ES-I3 (cell line): ENCODE results near the gene GLRA1.
"Not testable (repeated sequence)": the region's sequence is repeated elsewhere in the genome, so short reads cannot be mapped to it uniquely, and the experiment has no call there.

ENCODE experiments used
- H3K36me3 ChIP-seq: 2 replicates; pipeline ENCODE4 v1.6.1; 2013; ENCODE audit warnings: mild to moderate bottlenecking, low read length, control low read depth, moderate library complexity; ENCODE audit not compliant: insufficient read depth
- H3K4me1 ChIP-seq: 2 replicates; pipeline ENCODE4 v1.6.1; 2013; ENCODE audit warnings: mild to moderate bottlenecking, control low read depth, low read length; ENCODE audit not compliant: insufficient read depth
- H3K9ac ChIP-seq: 2 replicates; pipeline ENCODE4 v1.6.1; 2013; ENCODE audit warnings: low read depth, mild to moderate bottlenecking, low read length, moderate library complexity
- H3K9me3 ChIP-seq: 2 replicates; pipeline ENCODE4 v1.6.1; 2013; ENCODE audit warnings: mild to moderate bottlenecking, low read length, moderate library complexity; ENCODE audit not compliant: control insufficient read depth, insufficient read depth

The GLRA1 gene

DNA sequence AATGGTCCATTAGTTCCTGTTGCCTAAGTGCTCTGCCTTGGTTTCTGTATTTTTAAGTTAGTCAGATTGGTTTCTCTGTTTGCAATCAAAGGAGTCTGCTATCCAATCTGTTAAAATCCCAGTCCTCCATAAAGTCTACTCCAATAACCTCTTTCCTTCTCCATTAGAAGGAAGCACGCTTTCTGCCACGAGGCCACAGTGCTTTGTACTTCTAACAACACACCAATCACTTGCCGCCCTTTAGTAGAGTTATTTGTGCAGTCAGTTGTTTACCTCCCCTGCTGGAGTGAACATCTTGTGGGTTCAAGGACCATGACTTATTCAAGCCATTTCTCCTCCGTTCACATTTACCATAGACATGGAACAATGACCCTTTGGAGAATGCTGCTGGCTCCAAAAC lies 69.0 kb downstream of the GLRA1 start:
- no peaks in the 10 kb centered on the region for H3K4me1 ChIP-seq
- H3K9me3 ChIP-seq, result no peaks in the 10 kb centered on the region

DNA sequence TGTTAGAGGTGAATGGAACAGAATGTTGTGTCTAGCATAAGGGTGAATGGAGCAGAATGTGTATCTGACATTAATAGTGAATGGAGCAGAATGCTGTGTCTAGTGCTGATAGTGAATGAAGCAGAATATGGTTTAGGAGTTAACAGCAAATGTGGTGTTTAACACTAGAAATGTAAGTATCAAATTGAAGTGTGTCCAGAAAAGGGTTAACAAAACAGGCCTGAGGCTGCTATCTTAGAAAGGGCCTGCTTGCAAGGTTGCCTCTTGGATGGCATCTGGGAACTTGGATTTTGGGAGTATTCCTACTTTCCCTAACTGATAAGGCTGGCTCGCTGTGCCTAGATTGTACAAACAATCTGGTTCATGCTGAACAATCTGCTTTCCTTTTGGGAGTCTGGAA lies 76.8 kb downstream of the GLRA1 start:
- H3K9ac ChIP-seq, result no peak overlapping the region
- no peaks in the 10 kb centered on the region for H3K36me3 ChIP-seq
- no peaks in the 10 kb centered on the region for H3K9me3 ChIP-seq
- H3K4me1 ChIP-seq, result no peaks in the 10 kb centered on the region

More for the DNA sequence above, 69.0 kb downstream of the GLRA1 start:
- Histone ChIP-seq H3K9ac (no peak overlapping the region), H3K36me3 (no peaks in the 10 kb centered on the region; the same call in 1 of the 2 replicates)

DNA sequence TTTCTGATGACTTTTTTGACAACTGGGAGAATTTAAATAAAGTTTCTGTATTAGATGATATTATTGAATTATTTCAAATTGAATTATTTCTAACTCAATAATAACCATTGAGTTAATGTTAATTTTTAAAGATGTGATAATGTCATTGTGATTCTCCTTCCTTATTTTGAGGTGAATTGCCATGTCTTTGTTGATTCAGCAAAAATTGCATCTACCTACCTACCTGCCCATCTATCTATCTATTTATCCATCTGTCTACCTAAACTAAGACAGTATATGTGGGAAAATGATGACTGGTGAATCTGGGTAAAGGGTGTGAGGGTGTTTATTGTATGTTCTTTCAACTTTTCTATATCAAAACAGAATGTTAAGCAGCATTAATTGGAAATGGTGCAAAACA lies 77.9 kb downstream of the GLRA1 start:
- H3K9me3 ChIP-seq, result no peaks in the 10 kb centered on the region
- H3K4me1 ChIP-seq, result no peaks in the 10 kb centered on the region
- no peaks in the 10 kb centered on the region for H3K36me3 ChIP-seq
- no peak overlapping the region for H3K9ac ChIP-seq

GRCh38 chr5:151832843-151833242 lies 91.8 kb downstream of the GLRA1 start:
- H3K9ac ChIP-seq, H3K36me3 ChIP-seq, H3K9me3 ChIP-seq, H3K4me1 ChIP-seq: not testable (repeated sequence)

DNA sequence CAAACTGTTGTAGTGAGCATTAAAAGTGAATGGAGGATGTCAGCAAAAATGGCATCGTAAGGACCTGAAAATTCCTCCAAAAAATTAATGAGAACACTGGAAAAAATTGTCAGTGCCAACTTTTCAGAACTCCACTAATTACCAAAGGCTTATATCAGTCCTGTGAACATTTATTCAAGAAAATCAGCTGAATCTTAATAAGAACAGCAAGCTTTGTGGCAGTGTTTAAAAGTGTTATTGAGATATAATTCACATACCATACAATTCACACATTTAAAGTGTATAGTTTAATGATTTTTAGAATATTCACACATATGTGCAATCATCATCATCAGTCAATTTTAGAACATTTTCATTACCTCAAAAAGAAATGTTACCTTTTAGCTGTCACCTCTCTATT lies 95.3 kb downstream of the GLRA1 start:
- H3K36me3 ChIP-seq, result peaks cover 11% of the 10 kb centered on the region
- peaks cover 9% of the 10 kb centered on the region for H3K9me3 ChIP-seq
- peaks cover 4% of the 10 kb centered on the region; the same call in 1 of the 2 replicates for H3K4me1 ChIP-seq
- H3K9ac ChIP-seq, result no peak overlapping the region

DNA sequence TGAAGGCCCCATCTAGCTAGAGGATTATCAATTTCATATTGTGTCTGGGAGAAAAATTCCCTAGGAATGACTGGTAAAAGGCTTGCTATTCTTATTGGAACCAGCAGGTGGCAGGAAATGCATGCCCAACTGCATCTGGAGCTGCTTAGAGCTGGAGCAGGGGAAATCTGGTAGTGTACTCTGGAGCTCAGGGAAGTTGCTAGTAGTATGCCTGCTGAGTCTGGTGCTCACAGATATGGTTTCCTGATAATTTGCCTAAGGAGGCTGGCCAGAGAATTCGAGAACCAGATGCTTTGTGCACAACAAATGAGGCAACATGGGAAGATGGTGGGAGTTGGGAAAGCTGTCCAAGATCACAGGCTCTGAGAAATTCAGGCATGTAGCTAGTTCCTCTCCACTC lies 99.2 kb downstream of the GLRA1 start:
- Histone ChIP-seq H3K4me1 (peaks cover 4% of the 10 kb centered on the region; the same call in 1 of the 2 replicates), H3K9ac (no peak overlapping the region), H3K9me3 (no peaks in the 10 kb centered on the region; the same call in none of the 2 replicates), H3K36me3 (peaks cover 11% of the 10 kb centered on the region)

- no peaks in the 10 kb centered on the region; the same call in 1 of the 2 replicates for H3K9me3 ChIP-seq
- H3K36me3 ChIP-seq, result peaks cover 8% of the 10 kb centered on the region; the same call in 1 of the 2 replicates
- H3K4me1 ChIP-seq, result peaks cover 4% of the 10 kb centered on the region; the same call in 1 of the 2 replicates
- no peak overlapping the region for H3K9ac ChIP-seq
Observed at GRCh38 chr5:151822141-151822540, 102.5 kb downstream of the GLRA1 start.

- peaks cover under 1% of the 10 kb centered on the region; the same call in 1 of the 2 replicates for H3K36me3 ChIP-seq
- H3K9ac ChIP-seq, result no peak overlapping the region
- no peaks in the 10 kb centered on the region for H3K9me3 ChIP-seq
- peaks cover 4% of the 10 kb centered on the region; the same call in 1 of the 2 replicates for H3K4me1 ChIP-seq
Observed at GRCh38 chr5:151820903-151821302, 103.7 kb downstream of the GLRA1 start.

- Histone ChIP-seq H3K4me1 (no peaks in the 10 kb centered on the region), H3K9ac (no peak overlapping the region), H3K9me3 (no peaks in the 10 kb centered on the region), H3K36me3 (no peaks in the 10 kb centered on the region)
Observed at GRCh38 chr5:151820271-151820670, 104.4 kb downstream of the GLRA1 start.

GRCh38 chr5:151819830-151820229 lies 104.8 kb downstream of the GLRA1 start:
- Histone ChIP-seq H3K36me3 (no peaks in the 10 kb centered on the region), H3K9ac (no peak overlapping the region), H3K9me3 (no peaks in the 10 kb centered on the region), H3K4me1 (no peaks in the 10 kb centered on the region)

GRCh38 chr5:151815051-151815450 lies 109.6 kb downstream of the GLRA1 start:
- Histone ChIP-seq H3K9me3 (no peaks in the 10 kb centered on the region), H3K9ac (no peak overlapping the region), H3K36me3 (peaks cover 24% of the 10 kb centered on the region), H3K4me1 (no peaks in the 10 kb centered on the region)

DNA sequence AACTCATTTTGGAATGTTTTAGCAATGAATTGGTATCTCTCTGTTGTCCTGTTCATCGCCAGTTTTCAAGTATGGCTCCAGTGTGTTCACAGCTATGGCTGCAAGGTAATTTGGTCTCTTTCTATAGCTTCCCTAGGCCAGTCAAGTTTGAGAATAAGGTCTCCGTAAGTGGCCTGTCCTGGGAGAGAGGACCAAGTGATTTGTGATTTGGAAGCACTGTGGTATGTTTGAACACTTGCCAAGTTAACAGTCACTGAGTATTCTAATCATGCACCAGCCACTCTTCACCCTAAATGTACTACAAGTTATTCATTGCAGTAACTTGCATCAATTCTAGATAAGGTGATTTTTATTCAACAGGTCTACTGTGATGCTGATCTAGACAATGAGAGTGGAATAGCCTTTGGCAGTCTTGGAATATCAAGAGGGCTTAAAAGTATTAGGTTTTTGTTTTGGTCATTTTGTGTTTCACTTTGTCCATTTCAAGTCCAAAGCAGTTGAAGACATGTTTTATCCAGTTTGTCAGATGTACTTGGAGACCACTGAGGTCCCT lies 111.8 kb downstream of the GLRA1 start:
- Histone ChIP-seq H3K9ac (no peak overlapping the region), H3K36me3 (peaks cover 27% of the 10 kb centered on the region), H3K9me3 (no peaks in the 10 kb centered on the region), H3K4me1 (no peaks in the 10 kb centered on the region)

DNA sequence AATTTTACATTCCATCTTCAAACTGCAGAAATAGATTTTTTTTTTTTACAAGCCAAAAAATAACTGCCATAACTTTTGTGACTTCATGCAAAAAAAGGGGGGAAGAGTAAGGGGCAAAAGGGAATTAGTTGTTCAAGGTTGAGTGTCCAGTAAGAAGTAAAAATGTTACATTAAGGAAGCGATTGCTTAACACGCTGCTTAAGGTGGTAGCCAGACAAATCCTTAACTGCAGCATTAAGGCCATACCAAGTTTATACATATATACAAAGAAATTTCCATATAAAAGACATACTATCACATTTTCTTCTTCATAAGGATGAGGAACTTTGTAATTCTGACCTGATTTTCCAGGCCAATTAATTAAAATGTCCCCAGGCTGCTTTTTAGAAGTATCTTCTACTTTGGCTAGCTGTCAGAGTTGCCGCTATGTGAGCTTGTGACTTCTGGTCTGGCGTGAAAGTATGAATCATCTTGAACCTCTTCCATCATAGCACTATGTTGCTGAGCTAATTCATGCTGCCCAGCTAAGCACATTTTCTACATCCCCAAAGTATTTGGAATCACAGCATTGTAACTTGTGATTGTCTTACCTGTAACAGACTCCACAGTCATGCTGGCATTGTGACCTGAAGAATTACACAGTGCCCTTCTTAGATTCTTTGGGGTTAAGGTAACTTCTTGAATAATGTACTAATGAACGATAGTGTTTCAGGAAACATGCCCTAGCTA lies 112.9 kb downstream of the GLRA1 start:
- peaks cover 27% of the 10 kb centered on the region for H3K36me3 ChIP-seq
- no peak overlapping the region for H3K9ac ChIP-seq
- no peaks in the 10 kb centered on the region for H3K4me1 ChIP-seq
- H3K9me3 ChIP-seq, result no peaks in the 10 kb centered on the region

DNA sequence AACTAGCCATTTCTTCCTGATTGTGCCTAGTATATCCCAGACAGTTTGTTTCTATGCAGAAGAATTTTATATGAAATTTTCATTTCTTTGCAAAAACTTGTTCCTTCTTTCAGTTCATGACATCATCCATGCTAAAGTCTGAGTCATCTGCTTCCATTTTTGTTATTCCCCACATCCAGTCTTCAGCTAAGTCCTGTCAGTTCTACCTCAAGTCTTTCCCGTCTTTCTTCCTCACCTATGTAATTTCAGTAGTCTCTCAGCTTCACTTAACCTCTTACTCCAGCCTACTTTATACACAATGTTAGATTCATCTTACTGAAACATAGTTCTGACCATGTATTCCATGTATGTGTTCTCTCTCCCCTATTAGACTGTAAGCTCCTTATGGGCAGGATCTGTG lies 113.8 kb downstream of the GLRA1 start:
- Histone ChIP-seq H3K36me3 (peaks cover 28% of the 10 kb centered on the region), H3K9ac (no peak overlapping the region), H3K4me1 (no peaks in the 10 kb centered on the region), H3K9me3 (no peaks in the 10 kb centered on the region)

DNA sequence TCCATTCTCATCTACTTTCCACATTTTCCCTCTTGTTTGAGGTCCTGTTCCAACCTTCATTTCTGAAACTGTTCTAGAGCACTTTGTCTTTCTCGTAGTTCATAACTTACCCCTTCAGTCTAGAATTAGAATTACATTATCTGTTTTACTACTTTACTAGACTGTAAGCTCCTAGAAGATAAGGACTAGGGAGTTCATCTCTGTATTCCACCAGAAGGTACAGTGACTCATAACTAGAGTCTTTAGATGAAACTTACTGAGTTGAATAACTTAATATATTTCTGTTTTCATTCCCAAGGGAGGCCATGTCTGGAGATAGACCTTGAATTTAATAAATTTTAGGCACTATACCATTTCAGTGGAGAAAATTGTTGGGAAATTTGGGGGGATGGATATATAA lies 114.2 kb downstream of the GLRA1 start:
- Histone ChIP-seq H3K9ac (no peak overlapping the region), H3K4me1 (no peaks in the 10 kb centered on the region), H3K9me3 (no peaks in the 10 kb centered on the region), H3K36me3 (peaks cover 32% of the 10 kb centered on the region)
